ENCODE results near the gene SYNC.

DNA sequence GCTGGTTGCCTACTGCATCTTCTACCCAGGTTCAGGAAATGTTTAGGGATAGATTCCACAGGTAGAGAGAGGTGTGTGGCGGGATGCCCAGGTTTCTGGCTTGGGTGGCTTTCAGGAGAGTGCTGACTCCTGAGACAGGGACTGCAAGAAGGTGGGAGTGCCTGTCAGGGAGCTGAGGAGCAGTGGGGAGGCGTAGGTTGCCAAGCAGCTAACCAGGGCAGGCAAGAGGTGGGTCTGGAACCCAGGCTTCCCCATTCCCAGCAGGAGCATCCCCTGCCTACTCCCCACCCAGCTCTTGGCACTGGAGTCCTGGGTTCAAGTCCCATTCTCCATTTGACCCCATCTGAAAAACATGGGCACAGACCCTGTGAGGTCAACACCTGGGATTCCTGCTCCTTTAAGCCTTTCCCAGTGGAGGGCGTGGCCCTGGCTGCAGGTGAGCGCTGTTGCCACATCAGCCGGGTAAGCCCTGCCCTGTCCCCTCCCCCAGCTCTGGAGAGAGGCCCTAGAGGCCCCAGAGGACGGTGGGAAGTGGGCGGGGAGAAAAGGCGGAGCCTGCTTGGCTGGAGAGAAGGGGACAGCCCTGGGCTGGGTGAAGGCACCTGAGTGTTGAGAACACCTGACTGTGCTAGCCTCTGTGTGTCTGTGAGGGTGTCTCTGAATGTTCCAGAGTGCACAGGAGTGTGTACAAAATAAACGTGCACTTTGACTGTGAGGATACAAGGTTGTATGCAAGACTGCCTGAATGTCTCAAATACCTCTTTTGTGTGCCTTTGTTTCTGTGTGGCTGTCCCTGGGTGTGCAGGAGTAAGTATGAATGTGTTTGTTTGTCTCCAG, 14.0 kb upstream of the SYNC start:
- no peak for TF ChIP-seq POLR2A (IDR thresholded peaks at IDR 0.05)
- no peak for TF ChIP-seq CTCF (IDR thresholded peaks at IDR 0.05)
